Stimulated activated CD4-positive, alpha-beta T cell treated with anti-CD3 and anti-CD28 coated beads, Interleukin-1b, Interleukin-23, amount 100 ng/mL, for 4 hours (primary cell): ENCODE results near the gene DPPA2.

Experiments used
- DNase-seq, 2 donors: peaks; one replicate each; pipeline ENCODE4 v3.0.0-alpha.2; 2020; ENCODE audit warnings: low read depth in 2 of 2

Gene DPPA2

DNA sequence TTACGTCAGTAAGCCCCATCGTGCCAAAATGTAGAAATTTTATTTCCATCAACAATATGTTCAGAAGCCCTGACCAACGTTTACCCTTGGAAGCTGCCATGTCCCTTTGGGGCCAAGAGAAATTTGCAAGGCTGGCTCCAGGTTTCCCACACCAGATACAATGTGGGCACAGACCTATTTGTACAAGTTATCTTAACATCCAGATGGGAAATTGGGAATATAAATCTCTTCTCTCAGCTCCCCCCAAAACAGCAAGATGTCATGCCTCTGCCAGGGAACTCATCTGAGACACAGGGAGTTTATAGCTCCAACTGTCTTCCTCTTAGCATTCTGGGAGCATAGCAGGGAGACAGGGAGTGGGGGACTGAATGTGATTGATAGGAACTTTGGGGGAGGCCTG is 9.3 kb upstream of the DPPA2 start:
- no peak for DNase-seq

GRCh38 chr3:109325109-109325508 is 8.8 kb upstream of the DPPA2 start:
- no peak for DNase-seq

GRCh38 chr3:109313061-109313460 is 3.3 kb downstream of the DPPA2 start:
- no peak for DNase-seq

GRCh38 chr3:109297496-109297895 is 18.8 kb downstream of the DPPA2 start:
- no peak for DNase-seq

- no peak for DNase-seq
Measured at GRCh38 chr3:109284071-109284470, 32.2 kb downstream of the DPPA2 start.

DNA sequence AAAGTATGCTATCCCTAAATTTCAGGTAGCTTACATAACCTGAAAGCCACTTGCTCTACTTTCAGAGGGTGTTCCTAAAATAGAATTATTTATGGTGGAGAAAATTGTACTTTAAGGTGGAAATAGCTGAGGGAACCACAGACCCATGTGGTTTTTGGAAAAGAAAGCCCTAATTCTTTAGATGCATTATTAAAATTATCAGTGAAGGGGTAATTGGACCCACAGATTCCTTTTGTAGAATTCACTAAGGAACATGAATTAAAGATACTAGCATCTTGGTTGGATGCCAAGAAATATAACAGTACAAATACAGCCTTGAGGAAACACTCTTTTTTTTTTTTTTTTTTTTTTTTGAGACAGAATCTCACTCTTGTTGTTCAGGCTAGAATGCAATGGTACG is 37.8 kb downstream of the DPPA2 start:
- no peak for DNase-seq

GRCh38 chr3:109278141-109278540 is 38.2 kb downstream of the DPPA2 start:
- no peak for DNase-seq

DNA sequence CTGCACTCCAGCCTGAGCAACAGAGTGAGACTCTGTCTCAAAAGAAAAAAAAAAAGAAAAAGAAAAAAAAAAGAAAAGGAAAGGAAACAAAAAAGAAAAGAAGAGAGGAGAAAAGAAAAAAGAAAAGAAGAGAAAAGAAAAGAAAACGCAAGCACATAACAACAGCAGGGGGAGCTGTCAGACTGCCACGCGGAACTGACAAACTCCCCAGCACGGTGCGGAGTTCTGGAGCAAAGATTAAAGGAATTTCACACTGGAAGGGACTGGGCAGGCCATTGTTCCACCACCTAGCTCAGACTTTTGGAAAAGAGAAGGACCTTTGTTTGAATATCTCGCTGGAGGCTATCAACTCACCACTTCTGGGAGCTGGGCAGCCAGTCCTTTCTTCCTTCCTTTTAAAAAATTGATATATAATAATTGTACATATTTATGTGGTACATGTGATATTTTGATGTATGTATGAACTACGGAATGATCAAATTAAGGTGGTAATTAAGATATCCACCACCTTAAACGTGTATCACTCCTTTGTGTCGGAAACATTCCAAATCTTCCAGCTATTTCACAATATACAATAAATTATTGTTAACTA is 40.5 kb downstream of the DPPA2 start:
- DNase-seq = no peak

GRCh38 chr3:109270779-109271178 is 45.5 kb downstream of the DPPA2 start:
- DNase-seq = no peak

GRCh38 chr3:109269577-109270275 is 46.6 kb downstream of the DPPA2 start:
- no peak for DNase-seq

GRCh38 chr3:109268181-109268580 is 48.1 kb downstream of the DPPA2 start:
- no peak for DNase-seq

- no peak for DNase-seq
Measured at GRCh38 chr3:109265295-109265694, 51.0 kb downstream of the DPPA2 start.

GRCh38 chr3:109257269-109257668 is 59.0 kb downstream of the DPPA2 start:
- DNase-seq = no peak

- no peak for DNase-seq
Measured at GRCh38 chr3:109254770-109255169, 61.5 kb downstream of the DPPA2 start.

DNA sequence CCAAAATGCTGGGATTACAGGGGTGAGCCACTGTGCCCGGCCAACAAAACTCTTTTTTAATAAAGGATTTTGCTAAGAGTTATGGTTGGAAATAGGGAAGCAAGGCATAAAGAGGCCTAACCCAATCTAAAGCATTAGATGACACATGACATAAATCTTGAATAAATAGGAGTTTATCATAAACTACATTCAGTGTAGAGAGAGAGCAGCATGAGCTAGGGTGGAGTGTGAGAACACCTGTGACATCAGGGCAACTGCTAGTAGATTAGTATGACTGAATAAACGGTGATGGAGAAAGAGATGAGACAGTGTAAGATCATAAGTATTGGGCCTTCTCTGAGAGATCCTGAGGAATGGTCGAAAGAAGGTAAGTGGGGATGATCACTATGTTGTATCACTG is 63.7 kb downstream of the DPPA2 start:
- no peak for DNase-seq
